Measurements from ENCODE around the gene CD200R1L. TPM values are rescaled to one million over a fixed set of nuclear protein-coding genes. Genes with fewer than 3 reads are reported as not detected.
A peak's percentile ranks its signal among the peaks of the same experiment; 100 is the strongest.

CD200R1L gene
- total RNA-seq, 1 experiment from 2014 or later, result not detected

DNA sequence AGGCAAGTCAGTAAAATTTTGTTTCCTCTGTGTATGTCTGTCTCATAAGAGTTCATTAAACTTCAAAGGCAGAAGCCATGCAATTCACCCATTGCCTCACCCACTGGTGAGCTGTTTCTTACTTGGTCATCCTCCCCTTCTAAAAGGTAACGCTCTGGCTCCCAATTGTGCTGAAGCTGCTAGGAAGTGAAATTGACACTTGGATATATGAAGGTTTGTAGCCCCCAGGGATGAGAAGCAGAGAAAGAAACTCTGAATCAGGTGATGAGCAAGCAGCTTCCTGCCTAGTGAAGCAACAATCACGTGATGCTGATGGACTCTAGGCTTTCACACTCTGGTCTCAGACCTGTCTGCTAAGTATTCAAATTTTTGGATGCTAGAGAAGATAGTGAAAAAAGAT is 70.7 kb downstream of the CD200R1L start:
- no peak overlapping the region for H3K27ac ChIP-seq
- no peak overlapping the region for H3K4me3 ChIP-seq
- H3K27me3 ChIP-seq (replicated peaks), result no peaks in the 10 kb centered on the region
- no peaks in the 10 kb centered on the region for H3K4me1 ChIP-seq (replicated peaks)
- DNase-seq (ENCODE audit: low read depth in 1 of 2, low spot score in 2 of 2), result no peak
- H3K36me3 ChIP-seq, result no peaks in the 10 kb centered on the region
- no peaks in the 10 kb centered on the region for H3K9me3 ChIP-seq (replicated peaks)

DNA sequence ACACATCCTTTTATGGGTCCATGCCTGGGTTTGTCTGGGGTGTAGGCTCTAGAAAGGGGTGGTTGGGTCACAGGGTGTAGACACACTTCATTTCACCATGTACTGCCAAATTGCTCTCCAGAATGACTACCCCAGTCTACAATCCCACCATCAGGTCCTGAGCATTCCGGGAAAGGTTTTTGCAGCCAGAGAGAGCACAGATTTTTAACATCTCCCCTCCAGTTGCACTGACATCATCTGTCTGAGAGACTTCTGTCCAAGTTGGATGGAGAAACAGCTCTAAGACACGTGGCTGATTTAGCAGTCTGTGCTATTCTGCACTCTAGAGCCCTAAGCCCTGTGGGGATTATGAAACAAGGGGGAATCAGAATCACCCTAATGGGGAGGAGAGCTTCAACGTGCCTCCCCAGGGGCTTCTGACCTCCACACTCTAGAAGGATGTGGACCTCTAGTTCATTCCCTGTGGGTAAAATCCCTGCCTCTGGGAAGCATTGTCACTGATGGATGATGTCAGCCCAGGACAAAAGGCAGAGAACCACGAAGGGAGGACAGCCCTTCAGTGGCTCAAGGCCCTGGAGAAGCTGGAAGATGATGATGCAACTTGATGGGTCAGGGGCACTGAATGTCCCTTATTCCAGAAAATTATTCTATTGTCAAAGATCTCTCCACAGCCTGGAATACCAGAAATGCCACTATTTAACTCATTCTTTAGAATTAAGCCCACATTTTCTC is 71.5 kb downstream of the CD200R1L start:
- Histone ChIP-seq H3K36me3 (no peaks in the 10 kb centered on the region), H3K27ac (no peak overlapping the region), H3K9me3 (replicated peaks) (no peaks in the 10 kb centered on the region), H3K4me3 (no peak overlapping the region), H3K27me3 (replicated peaks) (no peaks in the 10 kb centered on the region), H3K4me1 (replicated peaks) (no peaks in the 10 kb centered on the region)
- DNase-seq (ENCODE audit: low read depth in 1 of 2, low spot score in 2 of 2), result no peak

DNA sequence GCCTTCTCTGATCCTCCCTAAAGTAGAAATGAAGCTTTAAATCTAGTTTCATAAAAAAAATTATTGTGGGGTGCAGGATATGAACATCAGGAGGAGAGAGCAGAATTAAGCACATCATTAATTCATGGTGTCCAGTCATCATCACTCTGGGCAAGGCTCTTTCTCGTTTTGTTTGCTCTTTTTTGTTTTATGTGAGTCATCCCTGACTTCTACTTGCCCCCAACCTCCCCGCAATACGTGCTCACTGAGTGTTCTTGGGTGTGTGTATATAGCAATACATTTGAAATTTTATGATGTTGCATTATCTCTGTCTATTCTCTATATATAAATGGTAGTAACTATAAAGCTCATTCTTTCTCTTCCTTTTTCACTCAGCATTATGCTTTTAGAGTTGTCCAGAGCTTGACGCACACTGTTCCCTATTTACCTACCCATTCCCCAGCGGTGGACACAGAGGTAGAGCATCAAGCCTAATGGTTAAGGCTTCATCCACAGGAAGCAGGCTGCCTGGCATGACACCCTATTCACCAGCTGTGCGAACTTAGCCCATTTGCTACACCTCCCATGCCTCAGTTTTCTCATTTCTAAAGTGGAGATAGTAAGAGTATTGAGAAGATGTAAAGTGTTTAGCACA is 72.3 kb downstream of the CD200R1L start:
- no peak overlapping the region for H3K27ac ChIP-seq
- no peaks in the 10 kb centered on the region for H3K4me1 ChIP-seq (replicated peaks)
- no peaks in the 10 kb centered on the region for H3K27me3 ChIP-seq (replicated peaks)
- H3K9me3 ChIP-seq (replicated peaks), result no peaks in the 10 kb centered on the region
- no peak for DNase-seq (ENCODE audit: low read depth in 1 of 2, low spot score in 2 of 2)
- H3K36me3 ChIP-seq, result no peaks in the 10 kb centered on the region
- no peak overlapping the region for H3K4me3 ChIP-seq

DNA sequence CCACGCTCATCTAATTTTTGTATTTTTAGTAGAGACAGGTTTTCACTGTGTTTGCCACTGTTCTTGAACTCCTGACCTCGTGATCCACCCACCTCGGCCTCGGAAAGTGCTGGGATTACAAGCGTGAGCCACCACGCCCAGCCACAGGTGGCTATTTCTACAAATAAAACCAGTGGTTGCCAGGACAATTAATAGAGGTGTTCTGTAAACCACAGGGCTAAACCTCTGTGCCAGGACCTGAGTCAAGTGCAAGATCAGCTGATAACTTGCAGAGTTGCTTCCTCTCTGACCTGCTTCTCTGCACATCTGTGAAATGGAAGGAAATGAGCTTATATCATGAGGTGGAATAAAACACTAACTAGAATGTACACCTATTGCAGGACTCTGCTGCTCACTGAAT is 72.8 kb downstream of the CD200R1L start:
- H3K36me3 ChIP-seq, result no peaks in the 10 kb centered on the region
- no peaks in the 10 kb centered on the region for H3K9me3 ChIP-seq (replicated peaks)
- no peak for DNase-seq (ENCODE audit: low read depth in 1 of 2, low spot score in 2 of 2)
- no peaks in the 10 kb centered on the region for H3K27me3 ChIP-seq (replicated peaks)
- H3K27ac ChIP-seq, result no peak overlapping the region
- no peak overlapping the region for H3K4me3 ChIP-seq
- H3K4me1 ChIP-seq (replicated peaks), result no peaks in the 10 kb centered on the region

DNA sequence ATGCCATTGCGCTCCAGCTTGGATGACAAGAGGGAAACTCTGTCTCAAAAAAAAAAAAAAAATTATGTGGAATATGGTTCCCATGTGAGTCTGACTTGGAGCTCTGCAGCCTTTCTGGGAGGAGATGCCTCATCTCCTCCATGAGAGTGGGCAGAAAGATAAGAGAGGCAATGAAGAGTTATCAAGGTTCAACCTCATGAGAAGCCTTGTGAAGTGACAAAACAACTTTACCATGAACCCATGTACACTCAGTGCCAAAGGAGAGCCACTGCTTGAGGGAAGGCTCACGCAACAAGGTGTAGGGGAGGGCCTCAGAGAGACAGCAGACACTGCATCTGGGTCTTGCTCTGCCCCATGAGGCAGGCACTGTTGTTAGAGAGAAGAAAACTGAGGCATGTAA is 75.7 kb downstream of the CD200R1L start:
- Histone ChIP-seq H3K27me3 (replicated peaks) (no peaks in the 10 kb centered on the region), H3K9me3 (replicated peaks) (no peaks in the 10 kb centered on the region), H3K4me1 (replicated peaks) (no peaks in the 10 kb centered on the region), H3K36me3 (no peaks in the 10 kb centered on the region), H3K4me3 (no peak overlapping the region), H3K27ac (no peak overlapping the region)
- no peak for DNase-seq (ENCODE audit: low read depth in 1 of 2, low spot score in 2 of 2)

DNA sequence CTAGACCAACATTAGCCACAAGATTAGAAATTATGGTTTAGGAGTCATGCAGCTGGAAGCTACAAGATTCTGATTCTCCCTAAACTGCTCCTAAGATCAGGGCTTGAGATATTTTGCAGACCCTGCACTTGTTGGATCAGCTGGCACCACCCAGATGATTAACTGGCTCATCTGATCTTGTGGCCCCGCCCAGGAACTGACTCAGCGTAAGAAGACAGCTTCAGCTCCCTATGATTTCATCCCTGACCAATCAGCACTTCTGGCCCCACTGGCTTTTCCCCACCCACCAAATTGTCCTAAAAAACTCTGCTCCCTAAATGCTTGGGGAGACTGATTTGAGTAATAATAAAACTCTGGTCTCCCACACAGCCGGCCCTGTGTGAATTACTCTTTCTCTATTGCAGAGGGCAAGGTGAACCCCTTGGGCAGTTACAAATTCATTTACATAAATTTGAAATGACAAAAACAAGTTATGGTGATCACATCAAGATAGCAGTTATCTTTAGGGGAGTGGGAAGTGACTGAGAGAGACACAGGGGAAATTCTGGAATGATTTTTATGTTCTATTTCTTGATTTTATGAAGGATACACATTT is 76.5 kb downstream of the CD200R1L start:
- H3K27ac ChIP-seq, result no peak overlapping the region
- H3K36me3 ChIP-seq, result no peaks in the 10 kb centered on the region
- no peaks in the 10 kb centered on the region for H3K27me3 ChIP-seq (replicated peaks)
- no peaks in the 10 kb centered on the region for H3K4me1 ChIP-seq (replicated peaks)
- no peaks in the 10 kb centered on the region for H3K9me3 ChIP-seq (replicated peaks)
- peak in 1 of 2 experiments; percentile 48 for DNase-seq (ENCODE audit: low read depth in 1 of 2, low spot score in 2 of 2)
- no peak overlapping the region for H3K4me3 ChIP-seq

DNA sequence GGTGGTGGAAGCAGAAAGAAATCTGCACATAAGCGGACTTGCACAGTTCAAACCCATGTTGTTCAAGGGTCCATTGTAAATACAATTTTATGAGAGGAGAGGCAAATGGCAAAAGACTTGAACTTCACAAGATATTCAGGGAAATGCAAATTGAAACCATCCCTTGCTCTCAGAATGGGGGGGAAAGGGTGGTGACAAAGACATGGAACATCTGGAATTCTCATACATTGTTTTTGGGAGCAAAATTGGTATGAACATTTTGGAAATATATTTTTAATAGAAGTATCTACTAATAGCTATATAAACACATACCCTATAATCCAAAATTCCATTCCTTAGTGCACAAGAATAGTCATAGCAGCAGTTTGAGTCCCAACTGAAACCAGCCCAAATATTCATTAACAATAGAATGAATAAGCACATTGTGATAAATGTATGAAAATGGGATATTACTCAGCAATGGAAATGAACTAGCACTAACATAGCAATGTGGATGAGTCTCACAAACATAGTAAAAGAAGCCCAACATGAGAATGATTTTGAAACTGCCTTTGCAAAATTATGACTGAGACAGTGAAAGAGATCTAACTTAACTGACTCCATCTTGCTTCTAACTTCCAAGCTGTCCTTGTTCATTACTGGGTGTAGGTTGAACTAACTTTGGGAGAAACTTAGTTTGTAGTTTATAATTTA is 77.2 kb downstream of the CD200R1L start:
- Histone ChIP-seq H3K4me3 (no peak overlapping the region), H3K4me1 (replicated peaks) (no peaks in the 10 kb centered on the region), H3K27me3 (replicated peaks) (no peaks in the 10 kb centered on the region), H3K36me3 (no peaks in the 10 kb centered on the region), H3K9me3 (replicated peaks) (no peaks in the 10 kb centered on the region), H3K27ac (no peak overlapping the region)
- no peak for DNase-seq (ENCODE audit: low read depth in 1 of 2, low spot score in 2 of 2)

DNA sequence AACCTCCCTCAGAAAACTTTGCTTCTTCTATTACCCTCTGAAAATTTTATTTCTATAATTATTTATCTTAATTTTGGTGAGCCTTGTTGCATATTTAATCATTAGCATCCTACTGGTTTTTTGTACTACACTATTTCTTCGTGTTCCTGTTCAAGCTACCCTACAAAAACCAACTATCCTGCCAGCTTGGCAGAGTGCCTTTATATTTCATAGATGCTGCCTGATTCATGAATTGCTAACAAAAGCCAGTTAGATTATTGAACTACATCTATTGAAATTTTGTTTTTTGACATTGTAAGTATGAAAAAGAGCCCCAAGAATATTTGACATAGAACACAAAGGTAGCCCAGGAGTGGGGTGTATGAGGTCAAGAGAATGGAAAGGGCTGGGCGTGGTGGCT is 78.9 kb downstream of the CD200R1L start:
- no peaks in the 10 kb centered on the region for H3K4me1 ChIP-seq (replicated peaks)
- H3K4me3 ChIP-seq, result no peak overlapping the region
- DNase-seq (ENCODE audit: low read depth in 1 of 2, low spot score in 2 of 2), result no peak
- no peak overlapping the region for H3K27ac ChIP-seq
- no peaks in the 10 kb centered on the region for H3K27me3 ChIP-seq (replicated peaks)
- H3K36me3 ChIP-seq, result no peaks in the 10 kb centered on the region
- H3K9me3 ChIP-seq (replicated peaks), result no peaks in the 10 kb centered on the region

DNA sequence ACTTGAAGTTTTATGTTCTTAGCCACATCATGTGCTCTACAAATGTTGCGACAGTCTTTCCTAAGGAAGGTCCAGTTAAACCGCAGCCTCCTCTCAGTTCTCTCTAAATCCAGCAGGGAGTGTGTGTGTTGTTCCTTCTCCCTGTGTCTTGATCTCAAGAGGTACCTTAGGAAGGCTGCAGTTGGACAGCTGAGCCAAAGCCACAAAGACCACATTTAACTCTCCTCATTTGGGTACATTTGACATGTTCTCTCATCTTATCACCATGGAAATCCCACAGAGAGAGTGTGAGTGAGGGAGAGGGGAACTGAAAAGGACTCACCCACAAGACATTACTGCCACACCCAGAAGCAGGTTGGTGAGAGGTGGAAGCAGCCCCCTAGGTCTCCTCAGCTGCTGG is 79.5 kb downstream of the CD200R1L start:
- no peak for DNase-seq (ENCODE audit: low read depth in 1 of 2, low spot score in 2 of 2)
- no peaks in the 10 kb centered on the region for H3K36me3 ChIP-seq
- H3K4me3 ChIP-seq, result no peak overlapping the region
- H3K27me3 ChIP-seq (replicated peaks), result no peaks in the 10 kb centered on the region
- no peaks in the 10 kb centered on the region for H3K4me1 ChIP-seq (replicated peaks)
- no peak overlapping the region for H3K27ac ChIP-seq
- no peaks in the 10 kb centered on the region for H3K9me3 ChIP-seq (replicated peaks)

Other genes with a start within 250 kb of the CD200R1L start
- gene CCDC80, start 205.7 kb downstream of the CD200R1L start, total RNA-seq (2014; rRNA removed; shearing (Covaris generic)), result 58.4 and 74.8 TPM in 2 replicates
- 0.06 TPM in 1 of 2 replicates, not detected in the other for gene CD200R1, start 128.2 kb upstream of the CD200R1L start, total RNA-seq (2014; rRNA removed; shearing (Covaris generic))
- 28.9 and 34.8 TPM in 2 replicates for gene GTPBP8, start 144.1 kb upstream of the CD200R1L start, total RNA-seq (2014; rRNA removed; shearing (Covaris generic))